Stimulated activated CD8-positive, alpha-beta memory T cell treated with anti-CD3 and anti-CD28 coated beads, Interleukin-4, amount 100 ng/mL, for 48 hours (primary cell): Measurements from ENCODE around the gene CELF2.

Experiments
- DNase-seq: peaks from one replicate; pipeline ENCODE4 v3.0.0-alpha.2; 2020

The CELF2 gene

GRCh38 chr10:11282661-11283060 is 265.0 kb downstream of the CELF2 start:
- no peak for DNase-seq

GRCh38 chr10:11284291-11285085 is 266.8 kb downstream of the CELF2 start:
- DNase-seq: no peak

- DNase-seq: no peak
Observed at GRCh38 chr10:11285171-11285570, 267.5 kb downstream of the CELF2 start.

- DNase-seq: no peak
Observed at GRCh38 chr10:11286261-11286852, 268.7 kb downstream of the CELF2 start.

- no peak for DNase-seq
Observed at GRCh38 chr10:11288302-11288701, 270.6 kb downstream of the CELF2 start.

GRCh38 chr10:11290156-11290890 is 272.7 kb downstream of the CELF2 start:
- DNase-seq: no peak

- DNase-seq: no peak
Observed at GRCh38 chr10:11292576-11293302, 275.1 kb downstream of the CELF2 start.

- no peak for DNase-seq
Observed at GRCh38 chr10:11293332-11293731, 275.7 kb downstream of the CELF2 start.

DNA sequence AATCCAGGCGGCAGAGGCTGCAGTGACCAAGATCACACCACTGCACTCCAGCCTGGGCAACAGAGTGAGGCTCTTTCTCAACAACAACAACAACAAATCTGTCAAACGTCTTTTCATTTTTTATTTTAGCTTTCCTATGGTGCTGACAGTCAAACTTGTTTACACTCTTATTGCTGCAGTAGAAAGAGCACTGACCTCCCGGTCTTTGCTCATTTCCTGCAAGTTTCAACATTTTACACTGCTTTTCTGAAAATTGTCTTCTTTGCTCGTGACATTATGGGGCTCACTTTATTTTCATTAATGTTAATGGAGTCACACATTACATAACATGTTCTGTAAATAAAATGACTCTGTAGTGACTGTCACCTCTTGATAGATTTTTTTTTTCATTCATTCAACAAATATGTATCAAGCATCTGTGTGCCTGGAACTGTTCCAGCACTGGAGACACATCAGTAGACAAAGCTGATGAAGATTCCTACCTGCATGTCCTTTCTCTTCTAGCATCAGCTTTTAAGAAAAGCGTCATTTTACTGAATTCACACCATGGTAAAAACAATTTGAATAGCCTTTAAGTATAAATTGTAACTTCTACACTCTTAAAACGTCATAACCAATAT is 277.3 kb downstream of the CELF2 start:
- no peak for DNase-seq

DNA sequence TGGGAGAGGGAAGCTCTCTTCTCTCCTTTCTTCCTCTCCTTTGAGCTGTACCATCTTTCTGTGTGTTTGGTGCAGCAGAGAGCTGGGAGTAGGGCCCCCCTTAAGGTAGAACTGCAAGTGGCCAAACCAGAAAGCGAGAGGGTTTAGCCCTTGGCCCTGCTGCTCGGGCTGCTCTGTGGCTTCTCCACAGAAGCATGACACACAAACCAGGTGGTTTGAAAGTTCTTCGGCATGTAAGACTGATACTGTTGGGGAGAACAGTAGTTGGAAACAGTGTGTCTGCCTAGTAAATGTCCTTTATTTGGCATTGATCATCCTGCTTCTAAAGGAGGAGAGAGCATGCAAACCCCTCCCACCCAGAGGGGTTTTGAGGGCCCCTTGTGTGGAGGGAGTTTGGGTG is 277.8 kb downstream of the CELF2 start:
- DNase-seq: no peak

GRCh38 chr10:11297136-11297535 is 279.5 kb downstream of the CELF2 start:
- no peak for DNase-seq

- no peak for DNase-seq
Observed at GRCh38 chr10:11298116-11298515, 280.4 kb downstream of the CELF2 start.

- no peak for DNase-seq
Observed at GRCh38 chr10:11299125-11299524, 281.5 kb downstream of the CELF2 start.

DNA sequence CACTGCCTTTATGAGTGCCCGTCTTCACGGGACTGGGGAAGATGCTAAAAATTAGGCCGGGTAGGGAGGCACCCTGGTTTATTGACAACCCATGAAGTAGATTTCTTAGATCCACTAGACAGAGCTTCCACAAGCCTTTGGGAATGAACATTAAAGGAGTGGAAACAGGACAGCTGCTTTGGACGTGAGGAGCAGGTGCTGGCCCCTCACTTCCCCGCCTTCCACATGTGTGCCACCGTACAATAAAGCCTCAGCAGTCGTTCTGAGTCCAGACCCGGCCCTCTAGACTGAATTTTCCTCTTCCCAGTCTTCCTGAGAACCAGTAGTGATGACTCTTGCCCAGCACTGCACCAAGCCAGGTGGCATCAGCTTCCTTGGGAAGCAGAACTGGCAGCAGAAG is 282.4 kb downstream of the CELF2 start:
- DNase-seq: no peak

DNA sequence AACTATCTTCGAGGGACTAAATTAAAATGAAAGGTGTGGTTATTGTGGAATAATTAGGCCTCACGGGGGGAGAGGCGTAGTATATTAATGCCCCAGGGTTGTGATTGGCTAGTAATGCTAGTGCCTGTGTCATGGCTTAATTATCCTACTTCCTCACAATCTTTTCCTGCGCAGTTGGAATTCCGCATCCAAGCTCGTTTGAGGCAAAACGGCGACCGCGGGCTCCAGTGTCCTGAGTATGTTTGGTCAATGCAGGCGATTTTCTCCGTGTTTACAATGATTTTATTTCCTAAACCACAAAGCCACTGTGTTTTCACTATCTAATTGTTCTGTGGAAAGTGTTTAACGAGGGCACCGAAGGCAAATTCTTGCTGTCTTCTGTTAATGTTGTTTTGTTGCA is 282.9 kb downstream of the CELF2 start:
- no peak for DNase-seq

DNA sequence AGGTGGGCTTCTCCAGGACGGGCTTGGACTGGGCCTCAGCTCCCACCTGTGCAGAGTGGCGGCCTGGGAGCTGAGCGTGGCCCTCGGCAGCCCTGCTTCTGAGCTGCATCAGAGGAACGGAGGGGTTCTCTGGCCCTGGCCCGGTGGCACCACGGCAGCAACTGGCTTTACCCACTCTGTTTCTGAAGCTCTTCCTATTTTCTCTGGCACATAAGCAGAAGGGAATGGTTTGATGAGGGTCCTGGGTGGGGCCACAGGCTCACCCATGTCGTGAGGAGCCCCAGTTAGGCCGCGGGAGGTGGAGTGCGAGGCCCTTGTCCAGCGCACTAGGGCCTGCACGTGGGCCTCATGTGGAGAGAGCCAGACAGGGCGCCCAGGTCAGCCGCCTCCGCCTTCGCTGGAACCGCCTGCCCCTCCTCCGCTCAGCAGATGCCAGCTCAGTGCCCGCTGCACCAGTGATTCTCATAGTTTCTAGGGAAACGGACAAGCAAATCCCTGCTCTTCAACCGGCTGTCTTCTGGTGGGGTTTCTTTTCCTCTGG is 284.0 kb downstream of the CELF2 start:
- no peak for DNase-seq

GRCh38 chr10:11302181-11302580 is 284.5 kb downstream of the CELF2 start:
- no peak for DNase-seq

GRCh38 chr10:11303361-11304170 is 285.9 kb downstream of the CELF2 start:
- DNase-seq: no peak

DNA sequence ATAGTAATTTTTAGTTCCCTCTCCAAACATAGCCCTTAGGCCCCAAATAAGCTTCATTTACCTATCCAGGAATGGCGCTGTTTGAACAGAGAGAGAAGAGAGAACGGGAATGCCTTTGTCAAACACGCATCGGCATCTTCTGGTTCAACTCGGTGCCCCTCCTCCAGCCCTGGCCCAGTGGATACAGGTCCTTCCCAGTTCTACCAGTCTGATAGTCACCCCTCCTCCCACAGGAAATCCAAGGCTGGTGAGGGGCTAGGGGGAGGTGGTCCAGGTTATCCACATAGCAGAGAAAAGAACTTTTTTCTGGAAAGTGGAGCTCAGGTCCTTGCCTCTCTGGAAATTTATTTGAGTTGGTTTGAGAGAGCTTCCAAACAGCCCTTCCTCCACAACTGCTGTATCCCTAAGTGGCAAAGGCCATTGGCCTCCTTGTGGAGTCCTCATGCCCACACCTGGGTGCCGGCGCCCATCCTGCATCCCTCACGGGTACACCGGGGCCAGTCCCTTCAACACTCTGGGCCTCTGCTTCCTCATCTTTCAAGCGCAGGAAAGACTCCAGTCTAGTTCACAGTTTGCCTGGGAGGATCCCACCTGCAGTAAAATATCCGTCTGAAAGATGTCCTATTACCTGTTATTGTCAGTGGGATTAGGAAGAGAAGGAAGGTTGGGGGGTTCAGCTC is 287.4 kb downstream of the CELF2 start:
- DNase-seq: no peak

- DNase-seq: no peak
Observed at GRCh38 chr10:11305825-11306593, 288.3 kb downstream of the CELF2 start.
